Glutamatergic neuron (in vitro differentiated cells): ENCODE measurements around the gene PAPOLG. TPM values are rescaled to one million over a fixed set of nuclear protein-coding genes. Genes with fewer than 3 reads are reported as not detected.

Experiments used
- DNase-seq: peaks from one replicate; pipeline ENCODE4 v3.0.0; 2022
- H3K27ac Mint-ChIP-seq: one replicate; pipeline ENCODE4 v1.8.0; 2020; ENCODE audit warnings: mild to moderate bottlenecking, mixed read lengths, inconsistent platforms; ENCODE audit not compliant: unreplicated experiment
- H3K27me3 Mint-ChIP-seq: one replicate; pipeline ENCODE4 v1.8.0; 2020; ENCODE audit warnings: mild to moderate bottlenecking, moderate library complexity, mixed read lengths, inconsistent platforms; ENCODE audit not compliant: unreplicated experiment
- H3K36me3 Mint-ChIP-seq: one replicate; pipeline ENCODE4 v1.8.0; 2020; ENCODE audit warnings: mild to moderate bottlenecking, mixed read lengths, inconsistent platforms; ENCODE audit not compliant: unreplicated experiment
- H3K4me1 Mint-ChIP-seq: one replicate; pipeline ENCODE4 v1.8.0; 2020; ENCODE audit warnings: mild to moderate bottlenecking, low read depth, mixed read lengths, inconsistent platforms; ENCODE audit not compliant: unreplicated experiment
- H3K4me3 Mint-ChIP-seq: one replicate; pipeline ENCODE4 v1.8.0; 2020; ENCODE audit warnings: mild to moderate bottlenecking, mixed read lengths, inconsistent platforms; ENCODE audit not compliant: unreplicated experiment
- H3K9me3 Mint-ChIP-seq: one replicate; pipeline ENCODE4 v1.8.0; 2020; ENCODE audit warnings: mild to moderate bottlenecking, moderate library complexity, mixed read lengths, inconsistent platforms; ENCODE audit not compliant: unreplicated experiment
- total RNA-seq: library from RNA; stranded (reverse); fragmentation: NEBNext Ultra II Directional; extraction: Animal tissue kit (Norgen Biotek cat#: 25700); gene quantifications from one replicate; pipeline ENCODE4 v1.2.1, GENCODE V29; 2021; ENCODE audit not compliant: unreplicated experiment
- TF ChIP-seq, protein P1 (sequence below): fragments of 200-600 bp; sonication (generic); IDR thresholded peaks from one replicate; pipeline ENCODE4 v1.5.0; 2021; ENCODE audit not compliant: partially characterized antibody, unreplicated experiment

Gene PAPOLG
- total RNA-seq, 1 donor from 2014 or later = 22.7 TPM

DNA sequence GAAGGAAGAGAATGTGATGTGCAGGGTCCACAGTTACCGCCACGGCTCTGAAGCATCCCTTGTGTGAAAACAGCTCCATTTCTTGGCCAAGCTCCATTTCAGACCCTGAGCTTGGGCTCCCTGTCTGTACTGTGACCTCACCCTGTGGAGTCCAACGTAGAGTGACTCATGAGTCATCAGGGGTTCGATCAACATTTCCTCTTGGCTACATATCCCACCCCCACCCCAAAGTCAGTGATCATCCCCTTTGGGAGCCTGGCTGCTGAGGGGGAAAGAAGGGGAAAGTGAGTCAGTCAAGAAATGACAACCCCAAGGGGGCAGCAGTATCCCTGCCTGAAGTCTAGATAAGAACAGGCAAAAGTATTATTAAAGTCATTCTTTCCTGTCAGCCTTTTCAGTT, 62.2 kb downstream of the PAPOLG start:
- no peak for DNase-seq
- Mint-ChIP-seq H3K9me3 (no peaks in the 10 kb centered on the region), H3K27ac (no peak overlapping the region), H3K27me3 (no peaks in the 10 kb centered on the region), H3K4me1 (no peaks in the 10 kb centered on the region), H3K4me3 (no peak overlapping the region), H3K36me3 (peaks cover 5% of the 10 kb centered on the region)
- TF ChIP-seq, protein P1, sequence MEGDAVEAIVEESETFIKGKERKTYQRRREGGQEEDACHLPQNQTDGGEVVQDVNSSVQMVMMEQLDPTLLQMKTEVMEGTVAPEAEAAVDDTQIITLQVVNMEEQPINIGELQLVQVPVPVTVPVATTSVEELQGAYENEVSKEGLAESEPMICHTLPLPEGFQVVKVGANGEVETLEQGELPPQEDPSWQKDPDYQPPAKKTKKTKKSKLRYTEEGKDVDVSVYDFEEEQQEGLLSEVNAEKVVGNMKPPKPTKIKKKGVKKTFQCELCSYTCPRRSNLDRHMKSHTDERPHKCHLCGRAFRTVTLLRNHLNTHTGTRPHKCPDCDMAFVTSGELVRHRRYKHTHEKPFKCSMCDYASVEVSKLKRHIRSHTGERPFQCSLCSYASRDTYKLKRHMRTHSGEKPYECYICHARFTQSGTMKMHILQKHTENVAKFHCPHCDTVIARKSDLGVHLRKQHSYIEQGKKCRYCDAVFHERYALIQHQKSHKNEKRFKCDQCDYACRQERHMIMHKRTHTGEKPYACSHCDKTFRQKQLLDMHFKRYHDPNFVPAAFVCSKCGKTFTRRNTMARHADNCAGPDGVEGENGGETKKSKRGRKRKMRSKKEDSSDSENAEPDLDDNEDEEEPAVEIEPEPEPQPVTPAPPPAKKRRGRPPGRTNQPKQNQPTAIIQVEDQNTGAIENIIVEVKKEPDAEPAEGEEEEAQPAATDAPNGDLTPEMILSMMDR = no peak

DNA sequence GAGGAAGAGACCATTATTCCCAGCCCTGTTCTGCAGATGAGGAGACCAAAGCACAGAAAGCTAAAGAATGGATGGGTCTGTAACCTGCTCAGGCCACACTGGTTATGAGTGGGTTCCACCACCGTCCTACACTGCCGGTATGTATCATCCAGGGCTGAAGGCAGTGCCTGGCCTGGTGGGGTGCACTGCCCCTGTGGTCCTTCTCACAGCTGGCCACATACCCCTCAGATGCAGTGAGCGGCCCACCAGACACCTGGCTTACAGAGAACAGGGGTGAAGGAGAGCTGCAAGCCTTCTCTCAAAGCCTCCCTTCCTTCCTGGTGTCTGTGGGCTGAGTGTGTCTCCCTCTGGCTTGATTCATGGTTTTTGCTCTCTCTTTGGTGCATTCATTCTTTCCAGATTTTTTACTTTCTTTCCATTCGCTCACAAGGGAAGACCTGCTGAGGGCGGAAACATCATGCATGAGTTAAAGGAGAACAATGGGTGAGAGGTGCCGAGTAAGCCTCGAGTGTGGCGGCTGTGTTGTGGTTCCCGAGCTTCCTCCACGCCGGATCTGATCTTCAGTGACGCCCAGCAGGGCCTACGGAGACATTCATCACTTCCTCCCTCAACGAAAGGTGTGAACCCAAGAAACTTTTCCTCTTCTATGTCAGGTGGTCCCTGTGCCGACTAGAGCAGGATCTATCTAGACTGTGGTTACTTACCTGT, 63.2 kb downstream of the PAPOLG start:
- no peak for DNase-seq

DNA sequence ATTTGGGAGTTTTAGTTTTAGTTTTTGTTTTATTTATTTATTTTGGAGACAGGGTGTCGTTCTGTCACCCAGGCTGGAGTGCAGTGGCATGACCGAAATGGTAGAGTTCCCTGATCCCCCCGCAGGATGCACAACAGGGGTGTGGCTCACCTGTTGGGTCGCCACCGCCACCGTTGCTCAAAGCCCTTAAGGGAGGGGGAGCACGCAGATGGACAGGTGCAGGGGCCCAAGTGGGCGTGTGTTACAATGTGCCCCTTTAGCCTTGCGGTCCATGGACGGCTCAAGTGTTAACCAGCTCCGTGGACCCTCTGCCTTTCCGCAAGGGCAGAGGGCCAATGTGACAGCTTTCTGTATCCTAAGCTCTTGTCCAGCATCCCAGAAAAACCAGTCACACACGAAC, 63.9 kb downstream of the PAPOLG start:
- Mint-ChIP-seq H3K4me1 (no peaks in the 10 kb centered on the region), H3K36me3 (no peaks in the 10 kb centered on the region), H3K4me3 (no peak overlapping the region), H3K27me3 (no peaks in the 10 kb centered on the region), H3K9me3 (no peaks in the 10 kb centered on the region), H3K27ac (no peak overlapping the region)
- no peak for DNase-seq
- TF ChIP-seq, protein P1 = no peak

More for the DNA sequence above, 63.2 kb downstream of the PAPOLG start:
- Mint-ChIP-seq H3K4me1 (no peaks in the 10 kb centered on the region), H3K4me3 (no peak overlapping the region), H3K27me3 (no peaks in the 10 kb centered on the region), H3K27ac (no peak overlapping the region), H3K36me3 (no peaks in the 10 kb centered on the region), H3K9me3 (no peaks in the 10 kb centered on the region)
- TF ChIP-seq, protein P1 = no peak

DNA sequence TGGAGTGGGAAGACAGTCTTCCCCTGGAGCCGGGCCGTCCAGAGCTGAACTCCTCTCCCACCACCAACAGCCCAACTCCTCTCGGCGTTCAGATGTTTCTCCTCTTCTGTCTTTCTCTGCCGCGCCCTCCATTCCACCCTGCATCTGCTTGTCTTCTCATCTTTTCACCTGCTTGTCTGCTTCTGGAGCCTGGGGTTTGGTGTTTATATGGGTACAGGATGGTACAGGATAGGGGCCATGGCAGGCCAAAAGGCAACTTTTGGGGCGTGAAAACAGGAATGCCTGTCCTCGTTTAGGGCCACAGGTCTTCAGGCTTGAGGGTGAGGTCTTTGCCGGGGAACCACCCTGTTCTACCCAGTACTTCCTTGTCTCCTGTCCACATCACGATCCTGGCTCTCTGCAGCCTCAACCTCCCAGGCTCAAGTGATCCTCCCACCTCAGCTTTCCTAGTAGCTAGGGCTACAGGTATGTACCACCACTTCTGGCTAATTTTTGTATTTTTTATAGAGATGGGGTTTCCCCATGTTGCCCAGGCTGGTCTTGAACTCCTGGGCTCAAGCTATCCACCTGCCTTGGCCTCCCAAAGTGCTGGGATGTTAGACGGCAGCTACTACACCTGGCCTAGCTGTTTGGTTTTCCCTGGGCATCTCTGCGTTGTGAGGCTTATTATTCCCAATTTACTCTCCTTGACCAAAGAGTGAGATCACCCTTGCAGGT, 64.5 kb downstream of the PAPOLG start:
- Mint-ChIP-seq H3K36me3 (no peaks in the 10 kb centered on the region), H3K27ac (no peak overlapping the region), H3K4me1 (no peaks in the 10 kb centered on the region), H3K9me3 (no peaks in the 10 kb centered on the region), H3K27me3 (peaks cover 1% of the 10 kb centered on the region), H3K4me3 (no peak overlapping the region)
- TF ChIP-seq, protein P1 = no peak
- DNase-seq = no peak

DNA sequence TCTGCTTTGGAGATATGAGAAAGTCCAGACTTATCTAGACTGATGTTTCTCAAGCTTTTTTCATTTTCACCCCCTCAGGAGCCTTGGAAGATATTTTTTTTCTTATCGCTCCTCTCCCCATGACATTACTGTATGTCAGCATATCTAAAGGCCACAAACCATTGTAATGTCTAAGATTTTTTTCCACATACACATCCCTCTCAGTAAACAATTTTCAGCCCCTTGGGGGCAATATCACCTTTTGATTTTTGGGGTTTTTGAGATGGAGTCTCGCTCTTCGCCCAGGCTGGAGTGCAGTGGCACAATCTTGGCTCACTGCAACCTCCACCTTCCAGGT, 65.0 kb downstream of the PAPOLG start:
- H3K9me3 Mint-ChIP-seq = no peaks in the 10 kb centered on the region

More for the DNA sequence above, 65.0 kb downstream of the PAPOLG start:
- H3K27ac Mint-ChIP-seq = no peak overlapping the region
- no peak for DNase-seq
- TF ChIP-seq, protein P1 = no peak
- no peaks in the 10 kb centered on the region for H3K4me1 Mint-ChIP-seq
- H3K27me3 Mint-ChIP-seq = peaks cover 1% of the 10 kb centered on the region
- no peak overlapping the region for H3K4me3 Mint-ChIP-seq
- no peaks in the 10 kb centered on the region for H3K36me3 Mint-ChIP-seq
